Natural killer cell treated with Interleukin-12 subunit alpha and Interleukin-12 subunit beta and Interleukin-15 and Interleukin-18, amount 100 ng/mL, for 72 hours (primary cell): ENCODE measurements around the gene EIF4A3. TPM values are rescaled to one million over a fixed set of nuclear protein-coding genes. Genes with fewer than 3 reads are reported as not detected.

Experiments used
- ATAC-seq, 2 donors: fragments of 150-1000 bp; cut with Tn5 transposase in 1 of 2; sonication (Bioruptor Pico), chemical (Tn5 transposase) in 1 of 2; 2 replicates each; pipeline ENCODE4 v1.10.0; 2021
- DNase-seq: peaks from one replicate; pipeline ENCODE4 v3.0.0; 2022; ENCODE audit warnings: low spot score
- H3K27ac Mint-ChIP-seq, 2 donors: 1 replicate in 1 of 2; 2 replicates in 1 of 2; pipeline ENCODE4 v1.8.0; 2022; ENCODE audit warnings: mixed read lengths in 2 of 2, mild to moderate bottlenecking in 1 of 2, moderate library complexity in 1 of 2
- H3K27me3 Mint-ChIP-seq, 2 donors: 1 replicate in 1 of 2; 2 replicates in 1 of 2; pipeline ENCODE4 v1.8.0; 2022; ENCODE audit warnings: mixed read lengths in 2 of 2
- H3K36me3 Mint-ChIP-seq: one replicate; pipeline ENCODE4 v1.8.0; 2022; ENCODE audit warnings: mixed read lengths
- H3K4me1 Mint-ChIP-seq, 2 donors: 1 replicate in 1 of 2; 2 replicates in 1 of 2; pipeline ENCODE4 v1.8.0; 2022; ENCODE audit warnings: low read depth in 2 of 2, mixed read lengths in 2 of 2, mild to moderate bottlenecking in 1 of 2
- H3K4me3 Mint-ChIP-seq: one replicate; pipeline ENCODE4 v1.8.0; 2022; ENCODE audit warnings: mixed read lengths
- H3K9me3 Mint-ChIP-seq: 2 replicates; pipeline ENCODE4 v1.8.0; 2022; ENCODE audit warnings: mixed read lengths
- total RNA-seq, 2 donors: library from RNA; stranded (reverse); gene quantifications; one replicate each; pipeline ENCODE4 v1.2.3, GENCODE V29; 2022

EIF4A3 gene
- total RNA-seq, 2 donors from 2014 or later, result 134 to 155 TPM

- Mint-ChIP-seq H3K4me1 (no peaks in the 10 kb centered on the region), H3K27ac (no peak overlapping the region), H3K9me3 (no peaks in the 10 kb centered on the region), H3K36me3 (no peaks in the 10 kb centered on the region), H3K27me3 (peaks cover 0 to 2% of the 10 kb centered on the region in 2 donors), H3K4me3 (no peak overlapping the region)
- no peak for DNase-seq
- ATAC-seq, result no peak
These were observed 57.2 kb downstream of the EIF4A3 start for GRCh38 chr17:80089762-80090161.

GRCh38 chr17:80087346-80088265 is 59.3 kb downstream of the EIF4A3 start:
- no peaks in the 10 kb centered on the region for H3K9me3 Mint-ChIP-seq
- H3K4me1 Mint-ChIP-seq, result peaks cover 3 to 4% of the 10 kb centered on the region in 2 donors
- H3K36me3 Mint-ChIP-seq, result no peaks in the 10 kb centered on the region
- H3K27ac Mint-ChIP-seq, result no peak overlapping the region
- H3K4me3 Mint-ChIP-seq, result no peak overlapping the region
- H3K27me3 Mint-ChIP-seq, result peaks cover 0 to 2% of the 10 kb centered on the region in 2 donors
- no peak for ATAC-seq
- no peak for DNase-seq

- peaks cover 4 to 5% of the 10 kb centered on the region in 2 donors for H3K4me1 Mint-ChIP-seq
- H3K36me3 Mint-ChIP-seq, result no peaks in the 10 kb centered on the region
These were observed 60.3 kb downstream of the EIF4A3 start for GRCh38 chr17:80086616-80087015.

GRCh38 chr17:80086081-80086480 is 60.8 kb downstream of the EIF4A3 start:
- no peak for ATAC-seq
- no peaks in the 10 kb centered on the region for H3K9me3 Mint-ChIP-seq
- no peak overlapping the region for H3K27ac Mint-ChIP-seq
- H3K27me3 Mint-ChIP-seq, result peaks cover 0 to 2% of the 10 kb centered on the region in 2 donors
- DNase-seq, result no peak
- no peak overlapping the region for H3K4me3 Mint-ChIP-seq
- peaks cover 4 to 5% of the 10 kb centered on the region in 2 donors for H3K4me1 Mint-ChIP-seq
- H3K36me3 Mint-ChIP-seq, result no peaks in the 10 kb centered on the region

More at GRCh38 chr17:80086616-80087015, 60.3 kb downstream of the EIF4A3 start:
- Mint-ChIP-seq H3K4me3 (no peak overlapping the region), H3K27me3 (peaks cover 0 to 2% of the 10 kb centered on the region in 2 donors), H3K9me3 (no peaks in the 10 kb centered on the region), H3K27ac (no peak overlapping the region)
- ATAC-seq (no peak), DNase-seq (no peak)

- Mint-ChIP-seq H3K27ac (no peak overlapping the region), H3K27me3 (peaks cover 0 to 2% of the 10 kb centered on the region in 2 donors), H3K9me3 (no peaks in the 10 kb centered on the region), H3K4me3 (no peak overlapping the region), H3K4me1 (peaks cover 4 to 5% of the 10 kb centered on the region in 2 donors), H3K36me3 (no peaks in the 10 kb centered on the region)
- ATAC-seq, result no peak
- DNase-seq, result no peak
These were observed 62.2 kb downstream of the EIF4A3 start for GRCh38 chr17:80084773-80085172.

Other genes with a start within 250 kb of the EIF4A3 start
- gene TBC1D16, start 111.3 kb downstream of the EIF4A3 start, total RNA-seq, result 1 to 10 TPM; 1.1 to 3.2 TPM
- under 1 TPM in 1 of 2 donors, not detected in 1; 0.56 TPM for gene CCDC40, start 110.5 kb downstream of the EIF4A3 start, total RNA-seq
- 10 to 100 TPM; 20.9 to 24.0 TPM for gene GAA, start 45.5 kb downstream of the EIF4A3 start, total RNA-seq
- gene CARD14, start 22.9 kb upstream of the EIF4A3 start, total RNA-seq, result not detected
- 10 to 100 TPM in 1 of 2 donors, 1 to 10 TPM in 1; 9.9 to 32.4 TPM for gene SGSH, start 73.2 kb upstream of the EIF4A3 start, total RNA-seq
- 10 to 100 TPM in 1 of 2 donors, 1 to 10 TPM in 1; 5.5 to 19.3 TPM for gene SLC26A11, start 73.3 kb upstream of the EIF4A3 start, total RNA-seq
- 1,000 to 10,000 TPM; 1,259 to 2,425 TPM for gene RNF213, start 113.7 kb upstream of the EIF4A3 start, total RNA-seq